Bronchial epithelial cell (primary cell): Measurements from ENCODE around the gene OR14J1. TPM values are rescaled to one million over a fixed set of nuclear protein-coding genes. Genes with fewer than 3 reads are reported as not detected.
"Not testable (repeated sequence)": the region's sequence is repeated elsewhere in the genome, so short reads cannot be mapped to it uniquely, and the experiment has no call there.

Source experiments
- DNase-seq: peaks from one replicate; pipeline ENCODE4 v3.0.0-alpha.2; 2010; ENCODE audit warnings: low read depth
- FAIRE-seq: peaks from 2 replicates; lab custom pipeline; 2011; peaks lifted over from hg19 to GRCh38; lab: Jason Lieb, UNC
- H3K27me3 ChIP-seq: 2 replicates; pipeline ENCODE4 v1.5.1; 2011; ENCODE audit warnings: low read length; ENCODE audit not compliant: control insufficient read depth, insufficient read depth
- H3K36me3 ChIP-seq: 2 replicates; pipeline ENCODE4 v1.5.1; 2011; ENCODE audit warnings: low read length; ENCODE audit not compliant: control insufficient read depth, insufficient read depth
- H3K4me3 ChIP-seq: 2 replicates; pipeline ENCODE4 v1.5.1; 2011; ENCODE audit warnings: mild to moderate bottlenecking, low read depth, low read length, control low read depth
- CTCF ChIP-seq: IDR thresholded peaks from 2 replicates; pipeline ENCODE4 v1.5.1; 2011; ENCODE audit warnings: mild to moderate bottlenecking, moderate library complexity, low read length, control low read depth, inconsistent platforms; ENCODE audit not compliant: insufficient read depth, severe bottlenecking
- total RNA-seq: library from RNA; depleted of rRNA; stranded (reverse); fragments of >200 nt; gene quantifications from 2 replicates; pipeline ENCODE4 v1.2.1, GENCODE V29; 2014

The OR14J1 gene
- total RNA-seq, 1 donor from 2014 or later = not detected

- no peak for DNase-seq
- no peaks in the 10 kb centered on the region for H3K36me3 ChIP-seq
- TF ChIP-seq CTCF = no peak
Observed at GRCh38 chr6:29332676-29333075, 31.2 kb downstream of the OR14J1 start.

GRCh38 chr6:29336269-29336668, 34.8 kb downstream of the OR14J1 start:
- FAIRE-seq (no peak), DNase-seq (no peak)
- Histone ChIP-seq H3K4me3 (no peak overlapping the region), H3K27me3 (no peaks in the 10 kb centered on the region), H3K36me3 (no peaks in the 10 kb centered on the region)
- no peak for TF ChIP-seq CTCF

More at GRCh38 chr6:29332676-29333075, 31.2 kb downstream of the OR14J1 start:
- Histone ChIP-seq H3K4me3 (no peak overlapping the region), H3K27me3 (no peaks in the 10 kb centered on the region)
- FAIRE-seq = no peak

- H3K27me3 ChIP-seq = no peaks in the 10 kb centered on the region
- H3K36me3 ChIP-seq = no peaks in the 10 kb centered on the region
- DNase-seq = no peak
- FAIRE-seq = no peak
- no peak overlapping the region for H3K4me3 ChIP-seq
- no peak for TF ChIP-seq CTCF
Observed at GRCh38 chr6:29345380-29345779, 43.9 kb downstream of the OR14J1 start.

GRCh38 chr6:29349348-29349747, 47.8 kb downstream of the OR14J1 start:
- H3K27me3 ChIP-seq, FAIRE-seq, H3K4me3 ChIP-seq, H3K36me3 ChIP-seq, DNase-seq: not testable (repeated sequence)

GRCh38 chr6:29354980-29355379, 53.5 kb downstream of the OR14J1 start:
- DNase-seq (no peak), FAIRE-seq (no peak)
- H3K36me3 ChIP-seq = no peaks in the 10 kb centered on the region
- no peak for TF ChIP-seq CTCF
- H3K4me3 ChIP-seq = no peak overlapping the region
- H3K27me3 ChIP-seq = no peaks in the 10 kb centered on the region

- DNase-seq (no peak), FAIRE-seq (no peak)
- Histone ChIP-seq H3K27me3 (no peaks in the 10 kb centered on the region), H3K4me3 (no peak overlapping the region), H3K36me3 (no peaks in the 10 kb centered on the region)
- TF ChIP-seq CTCF = no peak
Observed at GRCh38 chr6:29355603-29356002, 54.1 kb downstream of the OR14J1 start.

Other genes with a start within 250 kb of the OR14J1 start
- gene OR2B3, start 214.4 kb upstream of the OR14J1 start, total RNA-seq = not detected in 2 replicates
- gene OR2J1, start 202.2 kb upstream of the OR14J1 start, total RNA-seq = not detected in 2 replicates
- gene OR2J3, start 193.6 kb upstream of the OR14J1 start, total RNA-seq = not detected in 2 replicates
- gene OR2J2, start 130.8 kb upstream of the OR14J1 start, total RNA-seq = not detected in 2 replicates
- not detected in 2 replicates for gene OR5V1, start 67.2 kb downstream of the OR14J1 start, total RNA-seq
- not detected in 2 replicates for gene OR12D3, start 73.6 kb downstream of the OR14J1 start, total RNA-seq
- gene OR12D2, start 93.9 kb downstream of the OR14J1 start, total RNA-seq = not detected in 2 replicates
- not detected in 2 replicates for gene OR12D1, start 113.2 kb downstream of the OR14J1 start, total RNA-seq
- not detected in 2 replicates for gene OR10C1, start 137.6 kb downstream of the OR14J1 start, total RNA-seq
- not detected in 2 replicates for gene OR11A1, start 155.4 kb downstream of the OR14J1 start, total RNA-seq
- gene OR2H1, start 155.5 kb downstream of the OR14J1 start, total RNA-seq = not detected in 2 replicates
- not detected in 2 replicates for gene MAS1L, start 186.3 kb downstream of the OR14J1 start, total RNA-seq